IMR-90 (cell line): Measurements from ENCODE around the gene NCAM1. TPM values are rescaled to one million over a fixed set of nuclear protein-coding genes. Genes with fewer than 3 reads are reported as not detected.

Experiments used
- ATAC-seq: fragments of 200-7000 bp; cut with Tn5 transposase; 2 replicates; pipeline ENCODE4 v1.9.1; 2020; ENCODE audit warnings: low read depth, mild to moderate bottlenecking, moderate library complexity
- BruUV-seq: library from RNA; stranded (reverse); fragments of 400-500 nt; replicated peaks from 2 replicates; lab custom pipeline; 2021; lab: Mats Ljungman, UMichigan
- CTCF ChIA-PET: fragments of 300-600 bp; formaldehyde crosslinking; extraction: SDS; loops from one replicate; lab custom pipeline; 2021; ENCODE audit warnings: antibody characterized with exemption; lab: Yijun Ruan, JAX
- POLR2A ChIA-PET: fragments of 300-600 bp; sonication (Branson Sonifier 250); formaldehyde crosslinking; loops from one replicate; lab custom pipeline; 2022; ENCODE audit warnings: antibody characterized with exemption; ENCODE audit not compliant: unreplicated experiment; lab: Charles Lee
- DNase-seq: peaks from one replicate; pipeline ENCODE4 v3.0.0; 2013
- H2AFZ ChIP-seq: replicated peaks from 2 replicates; pipeline ENCODE3; 2013; ENCODE audit warnings: low read length, mild to moderate bottlenecking; ENCODE audit not compliant: poor library complexity
- H2AK5ac ChIP-seq: 2 replicates; pipeline ENCODE4 v1.6.1; 2013; ENCODE audit warnings: low read depth, low read length, inconsistent platforms
- H2AK9ac ChIP-seq: replicated peaks from 2 replicates; pipeline ENCODE3; 2013; ENCODE audit warnings: mild to moderate bottlenecking, low read depth, low read length, moderate library complexity; ENCODE audit not compliant: poor library complexity
- H2BK120ac ChIP-seq: 2 replicates; pipeline ENCODE4 v1.6.1; 2013; ENCODE audit warnings: low read depth, low read length, inconsistent platforms
- H2BK15ac ChIP-seq: 3 replicates; pipeline ENCODE4 v1.6.1; 2013; ENCODE audit warnings: low read depth, low read length, inconsistent platforms
- H2BK20ac ChIP-seq: 2 replicates; pipeline ENCODE4 v1.6.1; 2013; ENCODE audit warnings: low read depth, mild to moderate bottlenecking, inconsistent platforms, low read length, moderate library complexity
- H2BK5ac ChIP-seq: 2 replicates; pipeline ENCODE4 v1.6.1; 2013; ENCODE audit warnings: mild to moderate bottlenecking, low read depth, low read length, inconsistent platforms; ENCODE audit not compliant: poor library complexity, severe bottlenecking
- H3K14ac ChIP-seq: replicated peaks from 2 replicates; pipeline ENCODE4 v1.6.1; 2013; ENCODE audit warnings: low read depth, low read length, inconsistent platforms
- H3K18ac ChIP-seq: 2 replicates; pipeline ENCODE4 v1.6.1; 2013; ENCODE audit warnings: low read depth, low read length, control low read depth
- H3K23ac ChIP-seq: 2 replicates; pipeline ENCODE4 v1.6.1; 2013; ENCODE audit warnings: low read depth, low read length, inconsistent platforms
- H3K27ac ChIP-seq: 2 replicates; pipeline ENCODE4 v1.5.1; 2013; ENCODE audit warnings: mild to moderate bottlenecking, control low read depth, low read length; ENCODE audit not compliant: insufficient read depth
- H3K27me3 ChIP-seq: 2 replicates; pipeline ENCODE4 v1.6.1; 2013; ENCODE audit warnings: low read length; ENCODE audit not compliant: control insufficient read depth, insufficient read depth
- H3K36me3 ChIP-seq: 2 replicates; pipeline ENCODE4 v1.6.1; 2013; ENCODE audit warnings: low read length, mixed read lengths; ENCODE audit not compliant: control insufficient read depth, insufficient read depth
- H3K4ac ChIP-seq: 2 replicates; pipeline ENCODE4 v1.6.1; 2013; ENCODE audit warnings: low read depth, low read length, inconsistent platforms
- H3K4me1 ChIP-seq: 2 replicates; pipeline ENCODE4 v1.6.1; 2013; ENCODE audit warnings: low read length, mixed read lengths; ENCODE audit not compliant: control insufficient read depth, insufficient read depth
- H3K4me2 ChIP-seq: 2 replicates; pipeline ENCODE4 v1.6.1; 2013; ENCODE audit warnings: low read depth, mild to moderate bottlenecking, control low read depth, low read length, moderate library complexity
- H3K4me3 ChIP-seq: 2 replicates; pipeline ENCODE4 v1.5.1; 2013; ENCODE audit warnings: low read depth, mild to moderate bottlenecking, control low read depth, low read length, moderate library complexity; ENCODE audit not compliant: insufficient read depth
- H3K56ac ChIP-seq: 2 replicates; pipeline ENCODE4 v1.6.1; 2013; ENCODE audit warnings: low read length, inconsistent platforms; ENCODE audit not compliant: insufficient read depth; ENCODE audit errors: extremely low read depth
- H3K79me1 ChIP-seq, 2 experiments: 2 replicates each; pipeline ENCODE4 v1.6.1; 2013; ENCODE audit warnings: low read length in 2 of 2, inconsistent platforms in 1 of 2, low read depth in 1 of 2
- H3K9ac ChIP-seq: 2 replicates; pipeline ENCODE4 v1.6.1; 2013; ENCODE audit warnings: low read depth, low read length, control low read depth
- H3K9me1 ChIP-seq: 2 replicates; pipeline ENCODE4 v1.6.1; 2013; ENCODE audit warnings: low read length, inconsistent platforms; ENCODE audit not compliant: insufficient read depth
- H3K9me3 ChIP-seq: 2 replicates; pipeline ENCODE4 v1.6.1; 2013; ENCODE audit warnings: low read length; ENCODE audit not compliant: control insufficient read depth, insufficient read depth
- H4K20me1 ChIP-seq: 2 replicates; pipeline ENCODE4 v1.6.1; 2013; ENCODE audit warnings: low read length, inconsistent platforms; ENCODE audit not compliant: insufficient read depth
- H4K5ac ChIP-seq: 2 replicates; pipeline ENCODE4 v1.6.1; 2013; ENCODE audit warnings: mild to moderate bottlenecking, low read depth, low read length, control low read depth
- H4K8ac ChIP-seq, 2 experiments: 2 replicates each; pipeline ENCODE4 v1.6.1; 2013; ENCODE audit warnings: low read depth in 2 of 2, low read length in 2 of 2, control low read depth in 1 of 2, inconsistent platforms in 1 of 2
- H4K91ac ChIP-seq: 2 replicates; pipeline ENCODE4 v1.6.1; 2013; ENCODE audit warnings: low read depth, low read length, inconsistent platforms; ENCODE audit not compliant: insufficient read depth
- CHD1 ChIP-seq: IDR thresholded peaks from 2 replicates; pipeline ENCODE4 v1.6.1; 2012; ENCODE audit warnings: low read depth, low read length, improper control_type of control experiment
- CTCF ChIP-seq: conservative IDR thresholded peaks from 2 replicates; pipeline ENCODE4 v1.5.1; 2012; ENCODE audit warnings: mild to moderate bottlenecking, low read depth, low read length, improper control_type of control experiment
- MAZ ChIP-seq: IDR thresholded peaks from 2 replicates; pipeline ENCODE4 v1.6.1; 2012; ENCODE audit warnings: low read depth, mild to moderate bottlenecking, low read length, improper control_type of control experiment, moderate library complexity, borderline replicate concordance
- MXI1 ChIP-seq: IDR thresholded peaks from 2 replicates; pipeline ENCODE4 v1.6.1; 2012; ENCODE audit warnings: low read depth, mild to moderate bottlenecking, low read length, moderate library complexity, borderline replicate concordance
- NFE2L2 ChIP-seq: fragments of 150-350 bp; IDR thresholded peaks from 2 replicates; pipeline ENCODE4 v1.6.1; 2016; ENCODE audit warnings: low read depth, mild to moderate bottlenecking, low read length
- RCOR1 ChIP-seq: IDR thresholded peaks from 2 replicates; pipeline ENCODE4 v1.6.1; 2012; ENCODE audit warnings: mild to moderate bottlenecking, low read length, improper control_type of control experiment; ENCODE audit not compliant: insufficient replicate concordance
- SMC3 ChIP-seq: fragments of 150-350 bp; IDR thresholded peaks from 2 replicates; pipeline ENCODE4 v1.6.1; 2016; ENCODE audit warnings: low read depth, mild to moderate bottlenecking, antibody characterized with exemption, low read length, moderate library complexity
- WGBS, 2 experiments: methylation state at CpG; one replicate each; pipeline versions ENCODE4 v1.1.5 to v1.1.7; 2013; ENCODE audit warnings: missing lambda C conversion rate in 2 of 2; ENCODE audit not compliant: insufficient read length in 1 of 2; ENCODE audit errors: extremely low coverage in 2 of 2; 5-methylcytosine and 5-hydroxymethylcytosine counted together
- dilution Hi-C: fragments of 300-500 bp; cut with HindIII; formaldehyde crosslinking; loops from one replicate; pipeline ENCODE4 v1.14.3; 2018; ENCODE audit warnings: low sequenced_read_pairs; ENCODE audit not compliant: unreplicated experiment
- in situ Hi-C: fragments of 300-500 bp; cut with MboI; formaldehyde crosslinking; loops from 3 replicates; pipeline ENCODE4 v1.14.3; 2019; ENCODE audit warnings: low sequenced_read_pairs, inconsistent platforms, mixed read lengths
- intact Hi-C: fragments of 100-400 bp; cut with micrococcal nuclease; formaldehyde crosslinking; loops from 2 replicates; pipeline ENCODE4 v1.10.0; 2022
- polyA plus RNA-seq, 3 experiments: library from polyadenylated mRNA; depleted of rRNA; stranded (reverse); fragments of >200 nt; gene quantifications; 2 replicates each; pipeline ENCODE4 v1.2.3, GENCODE V29; 2012; ENCODE audit warnings: low replicate concordance in 1 of 3
- total RNA-seq: library from RNA; depleted of rRNA; stranded (reverse); fragments of >200 nt; gene quantifications from 2 replicates; pipeline ENCODE4 v1.2.3, GENCODE V29; 2012

NCAM1 gene
- total and polyA plus RNA-seq, 2 of the 4 experiments (the other 2 are of a cell fraction) = 0.09 to 0.18 TPM

GRCh38 chr11:113278481-113278880, 317.3 kb downstream of the NCAM1 start:
- Histone ChIP-seq H4K5ac (no peak overlapping the region), H2AK5ac (no peak overlapping the region), H3K9me1 (no peaks in the 10 kb centered on the region; the same call in 1 of the 2 replicates), H3K18ac (no peak overlapping the region), H3K4me3 (no peak overlapping the region), H3K23ac (no peak overlapping the region), H2BK120ac (no peak overlapping the region), H3K27ac (no peak overlapping the region), H3K4me2 (no peak overlapping the region), H3K79me1 (no peaks in the 10 kb centered on the region), H3K4me1 (no peaks in the 10 kb centered on the region), H2BK5ac (no peak overlapping the region), H2BK20ac (no peak overlapping the region), H3K9me3 (no peaks in the 10 kb centered on the region), H3K4ac (no peak overlapping the region), H4K8ac (no peak overlapping the region), H2AK9ac (no peak overlapping the region), H3K14ac (no peak overlapping the region), H3K9ac (no peak overlapping the region), H3K36me3 (no peaks in the 10 kb centered on the region), H2BK15ac (no peak overlapping the region), H3K27me3 (peaks cover 2% of the 10 kb centered on the region; the same call in 1 of the 2 replicates), H4K20me1 (no peaks in the 10 kb centered on the region), H3K56ac (no peak overlapping the region), H2AFZ (no peak overlapping the region), H4K91ac (no peak overlapping the region)
- ChIA-PET CTCF (interaction anchor here (1.7 kb wide), 1 partner anchor 11 kb away, joined by 7 read pairs; no protein-coding TSS in a partner anchor), POLR2A (no interaction called here)
- DNase-seq (no peak), ATAC-seq (no peak)
- WGBS, 2 experiments = no CpG with 5 or more reads among the region's 9 CpGs
- in situ Hi-C loops (loop anchor here (25.0 kb wide), 1 partner anchor 1166 kb away; no protein-coding TSS in a partner anchor), intact Hi-C loops (no loop called here), dilution Hi-C loops (no loop called here)
- no TSS peak for BruUV-seq
- no peak for TF ChIP-seq NFE2L2
- no peak for TF ChIP-seq RCOR1
- no peak for TF ChIP-seq CTCF
- TF ChIP-seq SMC3 = no peak
- TF ChIP-seq CHD1 = no peak
- TF ChIP-seq MXI1 = no peak
- no peak for TF ChIP-seq MAZ
